Kidney (tissue), 14 donors: ENCODE results near the gene PANK4. TPM values are rescaled to one million over a fixed set of nuclear protein-coding genes. Genes with fewer than 3 reads are reported as not detected.
A peak's percentile ranks its signal among the peaks of the same experiment; 100 is the strongest.
"Not testable (repeated sequence)": the region's sequence is repeated elsewhere in the genome, so short reads cannot be mapped to it uniquely, and the experiment has no call there.

Experiments used
- DNase-seq, 5 donors: peaks; one replicate each; pipeline ENCODE4 v3.0.0-alpha.2; 2013 to 2020
- FAIRE-seq: peaks from 2 replicates; lab custom pipeline; 2012; peaks lifted over from hg19 to GRCh38; lab: Jason Lieb, UNC
- H3K27ac ChIP-seq, 2 donors: one replicate each; pipeline ENCODE4 v1.7.0; 2013; ENCODE audit warnings: low read depth in 2 of 2, low read length in 2 of 2, inconsistent platforms in 1 of 2
- H3K27me3 ChIP-seq: one replicate; pipeline ENCODE4 v1.7.1; 2013; ENCODE audit warnings: low read length, inconsistent platforms; ENCODE audit not compliant: control insufficient read depth, insufficient read depth
- H3K36me3 ChIP-seq, 3 donors: one replicate each; pipeline versions ENCODE4 v1.7.0 to v1.7.1; 2013; ENCODE audit warnings: low read length in 3 of 3, control low read depth in 1 of 3, inconsistent platforms in 1 of 3; ENCODE audit not compliant: insufficient read depth in 3 of 3, control insufficient read depth in 2 of 3
- H3K4me1 ChIP-seq, 3 donors: one replicate each; pipeline versions ENCODE4 v1.7.0 to v1.7.1; 2013; ENCODE audit warnings: low read length in 3 of 3, inconsistent platforms in 1 of 3, low read depth in 1 of 3; ENCODE audit not compliant: control insufficient read depth in 2 of 3, insufficient read depth in 2 of 3
- H3K4me3 ChIP-seq, 3 donors: one replicate each; pipeline versions ENCODE4 v1.7.0 to v1.8.1; 2013; ENCODE audit warnings: low read length in 3 of 3, control low read depth in 1 of 3, inconsistent platforms in 1 of 3
- H3K9ac ChIP-seq, 3 donors: one replicate each; pipeline versions ENCODE4 v1.7.0 to v1.7.1; 2013; ENCODE audit warnings: low read length in 3 of 3, control low read depth in 1 of 3, inconsistent platforms in 1 of 3
- H3K9me3 ChIP-seq, 3 donors: one replicate each; pipeline versions ENCODE4 v1.7.0 to v1.7.1; 2013; ENCODE audit warnings: low read length in 3 of 3, control low read depth in 1 of 3, inconsistent platforms in 1 of 3; ENCODE audit not compliant: control insufficient read depth in 2 of 3, insufficient read depth in 1 of 3
- intact Hi-C: fragments of 100-400 bp; cut with DNase I; formaldehyde crosslinking; loops from one replicate; pipeline ENCODE4 v1.11.1; 2022
- polyA plus RNA-seq: library from polyadenylated mRNA; stranded (reverse); fragments of 350-450 nt; fragmentation: Illumina TruSeq; extraction: RNeasy Lipid Tissue Mini Kit (QIAGEN cat#74804); gene quantifications from one replicate; pipeline ENCODE4 v1.2.3, GENCODE V29; 2014; ENCODE audit warnings: low read depth, low replicate concordance; ENCODE audit not compliant: insufficient read depth
- total RNA-seq: library from RNA; stranded (reverse); fragmentation: NEBNext Ultra II Directional; extraction: Animal tissue kit (Norgen Biotek cat#: 25700); gene quantifications from one replicate; pipeline ENCODE4 v1.2.1, GENCODE V29; 2021
- TF ChIP-seq, protein P1 (sequence below): IDR thresholded peaks from 3 replicates; pipeline ENCODE4 v1.5.1; 2012; ENCODE audit warnings: mild to moderate bottlenecking, moderate library complexity, borderline replicate concordance; ENCODE audit not compliant: insufficient read depth; ENCODE audit errors: extremely low read depth
- donor health status: control.
- donor health status: control.
- donor health status: control.
- donor health status: control.
- donor health status: control.
- donor health status: DM: yes; HTN: yes; CAD: no.
- donor health status: Normal renal cell carcinoma (clear cell type).

The PANK4 gene
- total and polyA plus RNA-seq, 2 donors from 2014 or later, result 13.3 to 33.7 TPM

DNA sequence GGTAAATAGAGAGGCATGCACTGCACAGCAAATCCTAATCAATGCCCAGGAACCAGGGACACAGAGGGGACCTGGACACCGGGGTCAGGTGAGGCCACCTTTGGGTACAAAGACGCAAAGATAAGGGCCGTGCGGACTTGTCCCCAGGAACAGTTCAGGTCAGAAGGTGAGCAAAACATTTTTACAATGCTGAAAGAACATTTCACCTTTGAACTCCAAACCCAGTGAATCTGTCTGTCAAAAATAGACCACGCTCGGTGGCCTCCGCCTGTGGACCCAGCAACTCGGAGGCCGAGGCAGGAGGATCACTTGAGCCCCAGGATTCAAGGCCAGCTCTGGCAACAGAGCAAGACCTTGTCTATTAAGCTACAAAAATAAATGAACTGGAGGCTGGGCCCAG lies 45.0 kb upstream of the PANK4 start:
- intact Hi-C loops, result no loop called here
- H3K9me3 ChIP-seq, result peaks cover 0 to 5% (median 0%) of the 10 kb centered on the region in 3 donors
- no peaks in the 10 kb centered on the region for H3K27me3 ChIP-seq
- peaks cover 0 to 8% (median 5%) of the 10 kb centered on the region in 3 donors for H3K4me1 ChIP-seq
- no peak overlapping the region for H3K27ac ChIP-seq
- FAIRE-seq, result no peak
- DNase-seq, result peak in 1 of 5 donors; percentile 30
- TF ChIP-seq, protein P1, sequence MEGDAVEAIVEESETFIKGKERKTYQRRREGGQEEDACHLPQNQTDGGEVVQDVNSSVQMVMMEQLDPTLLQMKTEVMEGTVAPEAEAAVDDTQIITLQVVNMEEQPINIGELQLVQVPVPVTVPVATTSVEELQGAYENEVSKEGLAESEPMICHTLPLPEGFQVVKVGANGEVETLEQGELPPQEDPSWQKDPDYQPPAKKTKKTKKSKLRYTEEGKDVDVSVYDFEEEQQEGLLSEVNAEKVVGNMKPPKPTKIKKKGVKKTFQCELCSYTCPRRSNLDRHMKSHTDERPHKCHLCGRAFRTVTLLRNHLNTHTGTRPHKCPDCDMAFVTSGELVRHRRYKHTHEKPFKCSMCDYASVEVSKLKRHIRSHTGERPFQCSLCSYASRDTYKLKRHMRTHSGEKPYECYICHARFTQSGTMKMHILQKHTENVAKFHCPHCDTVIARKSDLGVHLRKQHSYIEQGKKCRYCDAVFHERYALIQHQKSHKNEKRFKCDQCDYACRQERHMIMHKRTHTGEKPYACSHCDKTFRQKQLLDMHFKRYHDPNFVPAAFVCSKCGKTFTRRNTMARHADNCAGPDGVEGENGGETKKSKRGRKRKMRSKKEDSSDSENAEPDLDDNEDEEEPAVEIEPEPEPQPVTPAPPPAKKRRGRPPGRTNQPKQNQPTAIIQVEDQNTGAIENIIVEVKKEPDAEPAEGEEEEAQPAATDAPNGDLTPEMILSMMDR, result no peak
- no peaks in the 10 kb centered on the region for H3K36me3 ChIP-seq
- H3K4me3 ChIP-seq, result no peak overlapping the region
- H3K9ac ChIP-seq, result no peak overlapping the region

DNA sequence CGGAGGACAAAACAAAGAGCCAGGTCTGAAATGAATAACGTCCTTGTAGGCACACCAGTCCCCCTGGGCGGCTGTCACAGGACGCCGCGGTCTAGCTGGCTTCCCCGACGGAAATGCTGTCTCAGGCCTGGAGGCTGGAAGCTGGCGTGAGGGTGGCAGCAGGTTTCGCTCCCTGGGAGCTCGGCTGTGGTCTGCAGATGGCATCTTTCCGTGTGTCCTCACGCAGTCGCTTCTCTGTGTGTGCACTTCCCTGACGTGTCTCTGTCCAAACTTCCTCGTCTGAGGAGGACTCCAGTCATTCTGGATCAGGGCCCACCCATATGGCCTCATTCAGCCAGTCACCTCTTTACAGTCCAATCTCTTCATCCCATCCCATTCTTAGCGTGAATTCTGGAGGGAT lies 43.9 kb upstream of the PANK4 start:
- TF ChIP-seq, protein P1, result no peak
- Histone ChIP-seq H3K9ac (no peak overlapping the region), H3K4me3 (no peak overlapping the region), H3K27ac (no peak overlapping the region), H3K9me3 (peaks cover 0 to 5% (median 0%) of the 10 kb centered on the region in 3 donors), H3K27me3 (no peaks in the 10 kb centered on the region), H3K4me1 (no peaks in the 10 kb centered on the region), H3K36me3 (no peaks in the 10 kb centered on the region)
- intact Hi-C loops, result no loop called here
- no peak for FAIRE-seq
- DNase-seq, result peak in 1 of 5 donors; percentile 37

DNA sequence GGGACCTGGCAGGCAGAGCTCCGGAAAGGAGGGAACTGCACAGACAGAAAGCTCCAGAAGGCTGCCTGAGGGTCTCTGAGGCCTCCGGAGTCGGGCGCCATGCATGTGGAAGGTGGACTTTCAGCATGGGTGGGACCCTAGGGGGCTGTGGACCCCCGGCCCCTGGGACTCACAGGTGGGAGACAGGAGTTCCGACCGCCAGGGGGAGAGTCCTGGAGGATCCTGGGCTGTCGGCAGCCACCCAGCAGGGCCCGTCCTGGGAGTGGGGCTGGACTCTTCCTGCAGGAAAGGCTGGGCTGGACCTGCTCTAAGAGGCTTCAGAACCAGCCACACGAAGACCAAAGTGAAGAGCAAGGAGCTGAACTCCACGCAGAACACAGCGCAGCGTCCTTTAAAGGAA lies 43.3 kb upstream of the PANK4 start:
- H3K27ac ChIP-seq, H3K4me1 ChIP-seq, FAIRE-seq, intact Hi-C loops, H3K9me3 ChIP-seq, H3K27me3 ChIP-seq, H3K36me3 ChIP-seq, H3K4me3 ChIP-seq, H3K9ac ChIP-seq: not testable (repeated sequence)
- peak in 1 of 5 donors; percentile 67 for DNase-seq

DNA sequence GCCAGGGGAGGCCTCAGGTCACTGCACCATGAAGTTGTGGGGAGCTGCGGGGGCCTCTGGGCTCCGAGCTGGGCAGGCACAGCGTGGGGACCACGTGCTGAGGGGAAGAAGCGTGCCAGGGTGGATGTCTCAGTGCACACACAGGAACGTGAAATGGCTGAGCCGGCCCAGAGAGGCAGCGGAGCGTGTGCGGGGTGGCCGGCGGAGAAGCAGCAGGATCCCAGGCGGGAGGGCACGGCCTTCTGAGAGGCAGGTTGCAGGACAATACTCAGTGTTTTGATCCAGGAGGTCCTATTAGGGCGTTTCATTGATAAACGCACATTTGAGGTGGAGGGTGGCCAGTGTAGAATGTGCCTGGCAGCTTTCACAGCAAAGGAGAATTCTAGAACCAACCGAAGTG lies 42.7 kb upstream of the PANK4 start:
- H3K27me3 ChIP-seq, result no peaks in the 10 kb centered on the region
- TF ChIP-seq, protein P1, result no peak
- peak in 2 of 5 donors; percentile 62 to 63 for DNase-seq
- intact Hi-C loops, result no loop called here
- H3K9me3 ChIP-seq, result peaks cover 0 to 5% (median 0%) of the 10 kb centered on the region in 3 donors
- H3K4me3 ChIP-seq, result no peak overlapping the region
- H3K27ac ChIP-seq, result no peak overlapping the region
- H3K4me1 ChIP-seq, result no peaks in the 10 kb centered on the region
- no peak for FAIRE-seq
- no peaks in the 10 kb centered on the region for H3K36me3 ChIP-seq
- no peak overlapping the region for H3K9ac ChIP-seq

DNA sequence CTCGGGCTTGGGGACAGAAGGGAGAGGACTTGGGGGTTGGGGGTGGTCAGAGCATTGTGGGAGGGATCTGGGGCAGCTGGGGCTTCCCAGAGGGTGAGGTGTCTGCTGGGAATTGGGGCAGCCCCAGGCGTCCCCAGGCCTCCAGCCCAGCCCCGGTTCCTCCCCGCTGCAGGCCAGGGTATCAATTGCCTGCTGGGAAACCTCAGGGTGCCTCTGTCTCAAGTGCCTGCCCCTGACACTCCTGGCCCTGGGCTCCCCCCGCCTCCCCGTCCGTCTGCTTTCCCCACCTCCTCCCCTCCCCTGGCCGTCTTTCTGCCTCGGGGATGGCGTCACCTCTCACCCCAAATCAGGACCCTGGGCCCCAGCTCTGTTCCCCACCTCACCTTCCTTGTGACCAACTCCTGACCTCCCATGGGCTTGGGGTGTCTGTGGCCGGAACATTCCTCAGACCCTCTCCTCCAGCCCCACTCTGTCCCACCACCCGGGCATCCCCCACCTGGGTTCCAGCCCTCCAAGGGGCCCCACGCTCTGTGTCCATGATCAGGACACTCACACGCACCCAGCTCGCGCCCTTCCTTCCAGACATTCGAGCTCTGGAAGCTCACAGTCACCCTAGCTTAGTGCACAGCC lies 41.9 kb upstream of the PANK4 start:
- H3K27ac ChIP-seq, H3K27me3 ChIP-seq, FAIRE-seq, H3K9me3 ChIP-seq, intact Hi-C loops, H3K36me3 ChIP-seq, H3K4me3 ChIP-seq, H3K4me1 ChIP-seq, H3K9ac ChIP-seq: not testable (repeated sequence)
- peak in 1 of 5 donors; percentile 61 for DNase-seq
